Activated CD4-positive, alpha-beta T cell treated with anti-CD3 and anti-CD28 coated beads, Interleukin-2, amount 50 U/mL, for 48 hours (primary cell): ENCODE results near the gene ALLC.

Experiments
- DNase-seq, 2 experiments: peaks; one replicate each; pipeline ENCODE4 v3.0.0-alpha.2; 2020

ALLC gene

GRCh38 chr2:3656762-3657721, 958 bp upstream of the ALLC start:
- DNase-seq, result no peak

GRCh38 chr2:3659447-3660432, 1.7 kb downstream of the ALLC start:
- no peak for DNase-seq

GRCh38 chr2:3660640-3661039, 2.6 kb downstream of the ALLC start:
- peak; percentile 11 to 28 for DNase-seq

- DNase-seq, result no peak
Observed at GRCh38 chr2:3661149-3661660, 3.2 kb downstream of the ALLC start.

DNA sequence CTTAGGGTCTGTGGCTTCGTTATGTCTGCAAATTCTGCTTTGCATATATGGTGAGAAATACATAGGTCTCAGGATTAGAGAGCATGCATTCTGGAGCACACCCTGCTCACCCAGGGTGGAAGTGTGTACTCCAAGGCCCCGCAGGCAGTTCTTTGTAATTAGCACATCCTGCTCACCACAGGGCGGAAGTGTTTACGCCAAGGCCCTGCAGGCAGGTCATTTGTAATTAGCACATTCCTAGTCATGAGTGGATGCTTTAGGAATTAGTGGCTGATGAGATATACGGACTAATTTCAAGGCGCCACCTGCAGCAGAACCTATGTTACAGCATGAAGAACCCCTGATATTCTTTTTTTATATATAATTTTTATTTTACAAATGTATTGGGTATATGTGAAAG, 4.2 kb downstream of the ALLC start:
- no peak for DNase-seq

DNA sequence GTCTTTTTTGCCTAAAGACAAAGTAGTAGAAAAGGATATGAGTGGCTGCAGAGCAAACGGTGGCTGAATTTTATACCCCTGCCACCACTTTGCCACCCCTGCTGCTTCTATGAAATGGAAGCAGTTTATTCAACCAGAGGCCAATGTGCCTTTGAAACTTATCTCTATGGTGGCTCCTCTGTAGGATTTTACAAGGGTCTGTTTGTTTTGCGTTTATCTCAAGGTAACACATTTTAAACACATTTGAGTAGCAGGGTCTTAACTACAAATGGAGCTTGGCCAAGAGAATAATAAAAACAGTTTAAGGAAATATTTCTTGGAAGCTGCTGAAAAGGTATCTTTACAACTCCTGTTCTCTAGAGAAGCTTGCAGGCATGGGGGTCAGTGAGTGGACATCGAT, 6.1 kb downstream of the ALLC start:
- DNase-seq, result no peak

- no peak for DNase-seq
Observed at GRCh38 chr2:3664925-3665324, 6.9 kb downstream of the ALLC start.

DNA sequence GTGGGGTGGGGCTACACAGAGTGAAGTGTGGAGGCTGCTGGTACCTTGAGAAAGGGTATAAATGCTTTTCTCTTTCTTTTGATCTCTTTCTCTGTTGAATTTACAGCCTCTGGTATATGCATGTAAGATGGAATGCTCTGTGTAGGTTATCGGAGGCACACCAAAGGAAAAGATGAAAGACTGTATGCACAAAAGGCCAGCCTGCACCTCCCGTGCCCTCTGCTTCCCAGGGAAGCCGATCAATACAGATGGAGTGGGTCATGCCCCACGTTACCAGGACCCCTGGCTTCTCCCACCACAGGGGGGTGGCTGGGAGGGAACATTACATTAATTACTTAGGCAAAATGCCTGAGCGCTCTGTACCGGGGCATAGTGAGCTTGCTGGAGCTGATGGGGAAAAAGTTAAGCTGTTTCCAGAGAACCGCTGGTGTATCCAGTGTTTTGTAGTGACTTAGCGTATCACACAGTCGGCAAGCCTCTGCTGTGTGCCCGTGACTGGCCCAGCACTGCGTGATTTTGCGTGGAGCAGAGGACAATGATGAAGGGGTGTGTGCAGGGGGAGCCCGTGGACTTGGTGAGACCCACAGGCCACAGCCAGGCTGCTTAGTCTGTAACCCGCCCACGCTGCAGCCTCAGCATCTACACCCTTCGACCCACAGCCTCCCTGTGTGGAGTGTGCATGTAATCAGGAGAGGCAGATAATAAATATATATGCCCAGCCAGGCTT, 8.0 kb downstream of the ALLC start:
- DNase-seq, result no peak

DNA sequence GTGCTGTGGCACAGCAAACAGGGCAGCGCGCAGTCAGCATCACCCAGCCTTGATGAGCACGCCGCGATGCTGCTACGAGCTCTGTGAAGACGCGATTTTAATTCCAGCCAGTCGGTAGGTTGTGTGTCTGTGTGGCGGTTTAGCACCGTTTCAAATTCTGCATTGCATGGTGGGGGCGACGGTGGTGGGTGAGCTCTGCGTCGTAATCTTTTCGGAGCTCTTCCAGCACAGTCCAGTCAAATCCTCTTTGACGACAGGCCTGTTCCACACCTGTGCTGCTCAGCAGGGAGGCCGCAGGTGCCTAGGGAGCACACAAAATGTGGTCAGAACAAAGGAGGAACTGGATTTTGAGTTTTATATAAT, 8.6 kb downstream of the ALLC start:
- no peak for DNase-seq

GRCh38 chr2:3667151-3667631, 9.2 kb downstream of the ALLC start:
- no peak for DNase-seq

DNA sequence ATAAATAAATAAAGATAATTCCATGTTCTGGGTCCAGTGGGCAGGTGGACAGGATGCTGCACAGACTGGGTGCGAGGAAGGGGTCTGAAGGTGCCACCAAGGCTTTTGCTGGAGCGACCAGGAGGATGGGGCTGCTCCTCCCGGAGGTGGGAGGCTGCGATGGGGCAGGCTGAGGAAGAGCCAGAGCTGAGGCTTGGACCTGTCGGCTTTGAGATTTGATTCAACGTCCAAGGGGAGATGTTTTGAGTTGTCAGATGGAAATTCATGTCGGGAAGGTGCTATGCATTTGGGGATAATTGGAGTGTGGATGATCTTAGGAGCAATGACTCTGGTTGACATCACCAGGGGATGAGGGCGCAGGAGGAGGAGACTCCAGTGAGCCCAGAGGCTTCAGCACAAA, 11.7 kb downstream of the ALLC start:
- no peak for DNase-seq

- DNase-seq, result no peak
Observed at GRCh38 chr2:3670376-3670775, 12.4 kb downstream of the ALLC start.

DNA sequence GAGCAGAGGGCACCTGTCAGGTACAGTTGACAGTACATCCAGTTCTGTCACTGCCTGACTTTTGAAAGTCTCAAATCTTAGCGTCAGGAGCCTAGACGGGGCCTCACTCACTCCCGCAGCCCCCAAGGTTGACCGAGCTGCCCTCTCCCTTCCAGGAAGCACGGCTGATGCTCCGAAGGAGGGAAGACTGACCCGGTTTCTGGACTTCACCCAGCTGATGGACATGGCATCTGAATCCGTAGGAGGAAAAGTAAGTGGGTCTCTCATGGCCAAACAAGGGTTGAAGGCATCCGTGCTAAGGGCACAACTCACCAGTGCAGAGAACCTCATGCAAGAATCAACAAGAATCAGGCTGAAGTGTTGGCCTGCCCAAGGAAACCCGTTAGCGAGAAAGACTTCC, 12.9 kb downstream of the ALLC start:
- no peak for DNase-seq

DNA sequence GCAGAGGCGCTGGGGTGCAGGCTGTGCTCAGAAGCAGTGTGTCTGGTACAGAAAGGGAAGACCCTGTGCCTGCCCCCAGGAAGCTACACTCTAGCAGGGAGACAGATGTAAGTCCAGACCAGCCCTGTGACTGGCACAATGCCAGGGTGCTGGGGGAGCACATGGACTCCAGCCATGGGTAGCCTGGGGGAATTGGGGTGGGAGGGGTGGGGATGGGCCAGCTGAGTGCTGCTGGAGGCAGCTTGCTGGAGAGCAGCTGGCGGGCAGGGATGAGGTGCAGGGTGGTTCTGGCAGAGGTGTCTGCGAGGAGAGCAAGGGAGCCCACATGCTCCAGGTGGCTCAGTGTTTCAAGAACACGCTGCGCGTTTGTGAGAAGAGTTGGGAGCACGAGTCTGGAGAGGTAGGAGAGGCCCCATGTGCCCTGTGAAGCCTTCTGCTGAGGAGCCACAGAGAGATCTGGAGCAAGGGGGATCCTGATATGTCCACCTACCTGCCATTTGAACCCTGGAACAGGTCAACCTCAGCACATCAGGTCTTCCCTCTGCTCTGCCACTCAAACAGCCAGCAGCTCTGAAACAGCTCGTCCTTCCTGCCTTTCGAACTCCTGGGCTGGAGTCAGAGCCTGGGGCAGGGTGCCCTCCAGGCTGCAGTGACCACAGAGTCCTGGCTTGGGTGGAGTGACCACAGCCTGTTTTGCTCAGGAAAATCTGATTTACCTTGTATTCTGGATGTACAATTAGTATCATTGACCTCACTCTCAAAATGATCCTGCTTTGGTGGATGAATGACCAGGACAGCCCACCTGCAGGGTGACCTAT, 15.1 kb downstream of the ALLC start:
- no peak for DNase-seq

DNA sequence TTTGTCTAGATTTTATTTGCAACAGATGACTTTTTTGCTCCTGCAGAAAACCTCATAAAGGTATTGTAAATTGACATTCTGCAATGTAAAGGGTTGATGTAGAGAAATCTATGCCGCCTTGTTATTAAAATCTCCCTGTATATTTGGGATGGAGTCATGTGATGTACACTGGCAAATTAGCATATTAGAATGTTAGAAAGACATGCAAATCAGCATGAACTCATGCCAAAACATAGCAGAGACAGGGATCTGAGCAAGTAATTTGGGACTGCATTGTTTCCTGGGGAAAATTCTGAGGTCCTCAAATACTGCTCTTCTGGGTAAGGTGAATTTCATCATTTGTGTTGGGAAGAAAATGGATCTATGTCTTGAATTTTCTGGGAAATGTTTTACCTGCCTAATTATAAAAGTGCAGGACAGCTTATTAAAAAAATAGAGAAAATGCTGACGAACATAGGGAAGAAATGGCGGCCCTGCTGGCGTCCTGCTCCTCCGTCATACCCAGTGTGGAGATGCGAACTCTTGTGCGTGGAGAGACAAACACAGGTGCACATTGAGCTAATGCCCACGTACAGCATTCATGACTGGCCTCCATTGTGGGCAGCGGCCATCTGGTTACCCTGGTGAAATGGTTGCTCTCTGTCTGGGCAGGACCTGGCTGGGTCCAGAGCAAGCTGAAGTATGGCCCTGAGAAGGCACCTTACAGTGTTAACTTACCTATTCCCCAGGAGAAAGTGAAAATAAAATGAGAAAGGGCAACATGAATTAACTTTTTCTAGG, 16.3 kb downstream of the ALLC start:
- no peak for DNase-seq

DNA sequence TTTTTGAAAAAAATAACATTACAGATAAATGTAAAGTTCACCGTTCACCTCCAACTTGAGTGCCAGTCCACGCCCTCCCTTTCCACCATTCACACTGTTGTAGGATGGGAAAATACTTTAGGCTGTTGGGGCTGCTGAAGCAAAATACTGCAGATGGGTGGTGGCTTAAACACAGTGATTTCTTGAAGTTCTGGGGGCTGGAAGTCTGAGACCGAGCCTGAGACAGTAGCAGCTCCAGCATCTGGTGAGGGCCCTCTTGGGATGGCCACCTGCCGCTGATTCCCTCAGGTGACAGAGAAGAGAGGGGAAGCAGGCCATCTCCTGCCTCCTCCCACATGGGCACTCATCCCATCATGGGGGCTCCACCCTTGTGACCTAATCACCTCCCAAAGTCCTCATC, 17.7 kb downstream of the ALLC start:
- no peak for DNase-seq

GRCh38 chr2:3677436-3677835, 19.4 kb downstream of the ALLC start:
- no peak for DNase-seq

DNA sequence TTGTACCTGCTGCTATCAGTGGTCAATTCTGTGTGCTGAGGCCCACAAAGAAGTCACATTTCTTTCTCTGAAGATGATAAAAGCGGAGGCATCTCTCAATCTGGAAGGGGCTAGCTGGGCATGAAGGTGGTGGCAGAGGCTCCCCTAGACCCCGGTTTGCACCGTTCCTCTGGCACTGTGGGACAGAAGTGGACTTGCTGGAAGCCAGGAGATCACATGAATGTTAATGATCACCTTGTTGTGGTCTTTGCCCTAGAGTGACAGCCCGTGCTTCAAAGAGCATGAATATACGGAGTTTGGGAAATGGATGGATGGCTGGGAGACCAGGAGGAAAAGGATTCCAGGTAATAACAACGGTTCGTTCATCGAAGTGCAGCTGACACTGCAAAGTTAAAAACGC, 20.2 kb downstream of the ALLC start:
- DNase-seq, result no peak

- DNase-seq, result no peak
Observed at GRCh38 chr2:3679180-3679579, 21.2 kb downstream of the ALLC start.

DNA sequence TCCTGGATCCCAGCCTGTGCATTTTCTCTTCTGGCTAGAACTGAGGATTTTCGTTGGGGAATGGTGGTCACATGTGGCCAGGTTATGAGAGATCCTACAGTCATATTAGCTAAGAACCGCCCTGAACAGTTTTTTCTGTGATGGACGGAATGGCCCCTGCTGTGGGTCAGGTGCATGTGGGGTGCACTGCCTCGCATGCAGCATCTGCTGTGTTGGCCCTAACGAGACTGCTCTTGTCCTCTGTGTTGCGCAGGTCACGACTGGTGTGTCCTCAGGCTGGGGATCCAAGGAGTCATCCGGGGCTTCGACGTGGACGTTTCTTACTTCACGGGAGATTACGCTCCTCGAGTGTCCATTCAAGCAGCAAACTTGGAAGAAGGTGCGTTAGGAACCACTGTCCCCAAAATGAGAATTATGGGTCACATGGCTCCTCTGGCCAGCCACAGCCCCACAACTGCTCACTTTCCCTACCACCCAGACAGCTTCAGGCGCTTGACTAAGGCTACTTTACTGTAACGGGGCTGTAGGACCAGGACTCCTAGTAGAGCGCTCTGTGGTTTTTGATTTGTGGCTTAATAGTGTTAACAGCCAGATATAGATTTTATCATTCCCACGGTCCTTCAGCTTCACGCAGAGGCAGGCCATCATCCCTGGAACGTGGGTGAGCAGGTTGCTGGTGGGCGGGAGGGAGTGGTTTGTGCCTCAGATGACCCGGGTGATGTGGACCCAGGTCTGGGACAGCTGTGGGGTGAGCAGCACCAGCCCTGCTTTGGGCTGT, 21.8 kb downstream of the ALLC start:
- DNase-seq, result no peak
